RWPE2 (cell line): ENCODE measurements around the gene TMPRSS2.
"Not testable (repeated sequence)": the region's sequence is repeated elsewhere in the genome, so short reads cannot be mapped to it uniquely, and the experiment has no call there.

Experiments
- ATAC-seq: fragments of 200-7000 bp; cut with Tn5 transposase; 3 replicates; pipeline ENCODE4 v1.9.1; 2021; ENCODE audit warnings: low read depth
- DNase-seq: peaks from one replicate; pipeline ENCODE4 v3.0.0-alpha.2; 2020; ENCODE audit warnings: low spot score
- H3K27ac ChIP-seq: fragments of 450-650 bp; 2 replicates; pipeline ENCODE4 v1.5.1; 2017; ENCODE audit warnings: mild to moderate bottlenecking; ENCODE audit not compliant: poor library complexity, severe bottlenecking
- H3K27me3 ChIP-seq: fragments of 250-450 bp; sonication (Bioruptor Pico); 2 replicates; pipeline ENCODE4 v1.5.1; 2021; ENCODE audit warnings: mild to moderate bottlenecking, moderate library complexity; ENCODE audit not compliant: insufficient read depth, poor library complexity, severe bottlenecking
- H3K36me3 ChIP-seq: fragments of 250-450 bp; sonication (Bioruptor Pico); 2 replicates; pipeline ENCODE4 v1.5.1; 2020; ENCODE audit warnings: low read depth, mild to moderate bottlenecking, moderate library complexity
- H3K4me1 ChIP-seq: fragments of 250-450 bp; sonication (Bioruptor Pico); 2 replicates; pipeline ENCODE4 v1.5.1; 2021; ENCODE audit warnings: mild to moderate bottlenecking, moderate library complexity; ENCODE audit not compliant: insufficient read depth, poor library complexity, severe bottlenecking
- H3K4me3 ChIP-seq: fragments of 250-450 bp; sonication (Bioruptor Pico); 2 replicates; pipeline ENCODE4 v1.5.1; 2021; ENCODE audit warnings: mild to moderate bottlenecking, moderate library complexity; ENCODE audit not compliant: severe bottlenecking
- H3K9me3 ChIP-seq: fragments of 250-450 bp; sonication (Bioruptor Pico); 2 replicates; pipeline ENCODE4 v1.5.1; 2021; ENCODE audit warnings: mild to moderate bottlenecking, moderate library complexity; ENCODE audit not compliant: severe bottlenecking
- TF ChIP-seq, protein P1 (sequence below): fragments of 450-650 bp; IDR thresholded peaks from one replicate; pipeline ENCODE4 v1.5.1; 2017; ENCODE audit warnings: mild to moderate bottlenecking, moderate library complexity; ENCODE audit not compliant: poor library complexity, severe bottlenecking

TMPRSS2 gene

DNA sequence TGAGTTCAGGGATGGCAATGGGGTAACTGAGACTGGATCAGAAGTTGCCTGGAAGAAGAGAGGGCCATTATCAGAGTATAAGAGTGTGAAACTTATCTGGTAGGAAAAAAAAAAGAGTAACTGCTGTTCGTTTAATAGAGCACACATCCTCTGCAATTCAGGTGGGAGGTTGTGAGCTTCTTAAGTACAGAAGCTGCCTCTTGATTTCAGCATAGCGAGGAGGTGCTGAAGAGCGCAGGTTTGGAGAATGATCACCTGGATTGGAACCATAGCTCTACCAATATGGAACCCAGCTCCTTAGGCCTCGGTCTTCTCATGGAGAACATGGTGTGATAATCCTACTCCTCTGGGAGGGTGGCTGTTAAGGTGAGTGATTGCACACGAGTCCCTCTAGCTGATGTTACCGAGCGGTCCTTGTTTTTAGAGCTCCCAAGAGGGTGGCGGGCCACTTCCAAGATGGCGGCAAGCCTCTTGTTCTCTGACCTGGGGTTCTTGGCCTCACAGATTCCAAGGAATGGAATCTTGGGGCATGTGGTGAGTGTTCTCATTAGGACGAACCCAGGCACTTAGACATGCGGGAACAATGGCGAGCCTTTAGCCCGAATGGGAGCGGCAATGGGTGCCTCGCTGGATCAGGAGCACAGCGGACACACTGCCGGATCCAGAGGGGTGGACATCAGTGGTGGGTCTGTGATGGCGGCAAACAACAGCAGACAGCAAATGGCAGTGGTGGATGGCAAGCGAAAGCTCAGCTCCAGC lies 85.2 kb downstream of the TMPRSS2 start:
- ATAC-seq (no peak), DNase-seq (no peak)
- H3K4me1 ChIP-seq: peaks cover 9% of the 10 kb centered on the region

DNA sequence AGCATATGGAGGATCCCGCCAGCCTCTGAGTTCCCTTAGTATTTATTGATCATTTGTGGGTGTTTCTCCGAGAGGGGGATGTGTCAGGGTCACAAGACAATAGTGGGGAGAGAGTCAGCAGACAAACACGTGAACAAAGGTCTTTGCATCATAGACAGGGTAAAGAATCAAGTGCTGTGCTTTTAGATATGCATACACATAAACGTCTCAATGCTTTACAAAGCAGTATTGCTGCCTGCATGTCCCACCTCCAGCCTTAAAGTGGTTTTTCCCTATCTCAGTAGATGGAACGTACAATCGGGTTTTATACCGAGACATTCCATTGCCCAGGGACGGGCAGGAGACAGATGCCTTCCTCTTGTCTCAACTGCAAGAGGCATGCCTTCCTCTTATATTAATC lies 87.0 kb downstream of the TMPRSS2 start:
- Histone ChIP-seq H3K4me3 (peak overlapping the region; percentile 40), H3K27ac (peak overlapping the region; percentile 52)
- not testable (repeated sequence) for H3K36me3 ChIP-seq, DNase-seq, H3K27me3 ChIP-seq, H3K9me3 ChIP-seq, H3K4me1 ChIP-seq, ATAC-seq

More for the DNA sequence above, 85.2 kb downstream of the TMPRSS2 start:
- Histone ChIP-seq H3K9me3 (no peaks in the 10 kb centered on the region), H3K36me3 (no peaks in the 10 kb centered on the region), H3K27ac (no peak overlapping the region), H3K27me3 (no peaks in the 10 kb centered on the region), H3K4me3 (no peak overlapping the region)
- TF ChIP-seq, protein P1, sequence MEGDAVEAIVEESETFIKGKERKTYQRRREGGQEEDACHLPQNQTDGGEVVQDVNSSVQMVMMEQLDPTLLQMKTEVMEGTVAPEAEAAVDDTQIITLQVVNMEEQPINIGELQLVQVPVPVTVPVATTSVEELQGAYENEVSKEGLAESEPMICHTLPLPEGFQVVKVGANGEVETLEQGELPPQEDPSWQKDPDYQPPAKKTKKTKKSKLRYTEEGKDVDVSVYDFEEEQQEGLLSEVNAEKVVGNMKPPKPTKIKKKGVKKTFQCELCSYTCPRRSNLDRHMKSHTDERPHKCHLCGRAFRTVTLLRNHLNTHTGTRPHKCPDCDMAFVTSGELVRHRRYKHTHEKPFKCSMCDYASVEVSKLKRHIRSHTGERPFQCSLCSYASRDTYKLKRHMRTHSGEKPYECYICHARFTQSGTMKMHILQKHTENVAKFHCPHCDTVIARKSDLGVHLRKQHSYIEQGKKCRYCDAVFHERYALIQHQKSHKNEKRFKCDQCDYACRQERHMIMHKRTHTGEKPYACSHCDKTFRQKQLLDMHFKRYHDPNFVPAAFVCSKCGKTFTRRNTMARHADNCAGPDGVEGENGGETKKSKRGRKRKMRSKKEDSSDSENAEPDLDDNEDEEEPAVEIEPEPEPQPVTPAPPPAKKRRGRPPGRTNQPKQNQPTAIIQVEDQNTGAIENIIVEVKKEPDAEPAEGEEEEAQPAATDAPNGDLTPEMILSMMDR: no peak

DNA sequence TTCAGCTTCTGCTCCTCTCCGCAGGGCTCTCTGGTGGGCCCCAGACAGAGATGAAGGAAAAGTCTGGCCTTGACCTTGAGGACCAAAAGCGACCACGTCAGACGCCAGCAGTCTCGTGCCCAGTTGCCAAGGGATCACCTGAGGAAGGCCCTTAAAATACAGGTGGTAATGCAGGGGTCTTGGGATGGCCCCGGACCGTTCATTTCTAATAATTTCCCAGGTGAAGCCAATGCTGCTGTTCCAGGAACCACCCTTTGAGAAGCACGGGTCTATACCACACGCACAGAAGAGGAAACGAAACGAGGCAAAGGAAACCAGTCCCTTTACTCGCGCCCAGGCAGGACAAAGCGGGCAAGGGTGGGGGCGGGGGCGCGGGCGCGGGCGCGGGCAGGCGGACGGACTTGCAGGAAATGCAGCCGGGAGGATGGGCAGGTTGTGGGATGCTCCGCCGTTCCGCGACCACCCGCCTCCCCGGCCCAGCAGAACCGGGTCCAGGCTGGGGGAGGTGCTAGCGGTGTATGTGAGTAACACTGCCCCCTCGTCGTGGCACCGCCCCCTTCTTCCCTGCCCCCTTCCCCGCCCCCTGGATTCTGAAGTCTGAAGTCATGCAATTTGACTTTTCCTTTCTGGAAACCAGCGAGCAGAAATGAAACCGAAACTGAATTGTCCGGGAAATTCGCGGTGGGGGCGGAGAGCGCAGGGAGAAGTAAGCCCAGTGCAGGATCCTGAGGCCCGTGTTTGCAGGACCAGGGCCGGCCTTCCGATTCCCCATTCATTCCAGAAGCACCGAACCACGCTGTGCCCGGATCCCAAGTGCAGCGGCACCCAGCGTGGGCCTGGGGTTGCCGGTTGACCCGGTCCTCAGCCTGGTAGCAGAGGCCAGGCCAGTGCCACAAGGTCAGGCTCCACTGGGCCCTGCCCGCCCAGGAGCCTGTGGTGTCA lies 87.8 kb downstream of the TMPRSS2 start:
- Histone ChIP-seq H3K27ac (peak overlapping the region; percentile 52), H3K4me3 (peak overlapping the region; percentile 40), H3K27me3 (no peaks in the 10 kb centered on the region), H3K9me3 (no peaks in the 10 kb centered on the region), H3K36me3 (no peaks in the 10 kb centered on the region), H3K4me1 (peaks cover 9% of the 10 kb centered on the region)
- TF ChIP-seq, protein P1: no peak
- ATAC-seq: peak; percentile 82
- no peak for DNase-seq

DNA sequence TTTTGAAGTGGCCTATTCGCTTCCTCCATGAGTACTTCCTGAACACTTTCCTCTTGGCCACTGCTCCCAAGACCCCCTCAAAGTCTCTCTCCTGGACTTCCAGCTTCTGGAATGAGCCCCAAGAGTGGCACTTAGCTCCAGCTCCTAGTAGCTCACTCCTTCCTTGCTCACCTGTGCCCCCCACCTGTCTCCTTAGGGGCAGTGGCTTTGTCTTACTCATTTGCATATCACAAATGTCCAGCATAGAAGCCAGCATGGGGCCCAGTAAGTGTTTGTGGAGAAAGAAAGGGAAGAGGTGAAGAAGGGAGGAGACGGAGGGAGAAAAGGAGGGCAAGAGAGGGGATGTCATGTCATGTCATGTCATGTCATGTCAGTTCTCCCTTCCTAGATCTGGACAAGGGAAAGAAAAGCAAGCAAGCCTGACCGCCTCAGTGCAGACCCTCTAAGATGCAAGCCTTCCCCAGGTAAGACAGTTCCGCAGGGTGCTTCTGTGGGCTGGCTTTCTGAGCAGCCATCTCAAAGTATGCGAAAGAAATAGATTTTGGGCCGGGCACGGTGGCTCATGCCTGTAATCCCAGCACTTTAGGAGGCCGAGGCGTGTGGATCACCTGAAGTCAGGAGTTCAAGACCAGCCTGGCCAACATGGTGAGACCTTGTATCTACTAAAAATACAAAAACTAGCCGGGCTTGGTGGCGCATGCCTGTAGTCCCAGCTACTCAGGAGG lies 88.8 kb downstream of the TMPRSS2 start:
- TF ChIP-seq, protein P1: no peak
- H3K27me3 ChIP-seq: no peaks in the 10 kb centered on the region
- ATAC-seq (no peak), DNase-seq (no peak)
- no peaks in the 10 kb centered on the region for H3K9me3 ChIP-seq
- H3K27ac ChIP-seq: no peak overlapping the region
- peaks cover 9% of the 10 kb centered on the region for H3K4me1 ChIP-seq
- H3K4me3 ChIP-seq: no peak overlapping the region
- H3K36me3 ChIP-seq: no peaks in the 10 kb centered on the region

DNA sequence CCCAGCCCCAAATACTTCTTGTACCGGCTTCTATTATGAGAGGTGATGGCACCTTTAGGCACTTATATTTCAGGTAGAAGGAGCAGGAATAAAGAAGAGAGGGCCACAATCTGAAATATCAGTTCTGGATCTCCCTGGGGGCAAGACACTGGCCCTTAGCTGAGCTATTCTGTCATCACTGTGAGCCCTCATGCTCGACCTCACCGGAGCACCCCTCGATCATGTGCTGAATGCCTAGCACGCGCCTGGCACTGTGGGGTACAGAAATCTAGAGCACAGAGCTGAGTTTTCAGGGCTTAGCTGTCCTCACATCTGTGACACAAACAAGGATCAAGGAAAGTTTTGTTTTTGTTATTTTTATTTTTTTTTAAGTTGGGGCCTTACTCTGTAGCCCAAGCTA lies 89.6 kb downstream of the TMPRSS2 start:
- Histone ChIP-seq H3K4me3 (no peak overlapping the region), H3K36me3 (no peaks in the 10 kb centered on the region), H3K9me3 (no peaks in the 10 kb centered on the region), H3K4me1 (peaks cover 9% of the 10 kb centered on the region), H3K27ac (no peak overlapping the region), H3K27me3 (no peaks in the 10 kb centered on the region)
- DNase-seq: no peak
- TF ChIP-seq, protein P1: no peak
- ATAC-seq: no peak

DNA sequence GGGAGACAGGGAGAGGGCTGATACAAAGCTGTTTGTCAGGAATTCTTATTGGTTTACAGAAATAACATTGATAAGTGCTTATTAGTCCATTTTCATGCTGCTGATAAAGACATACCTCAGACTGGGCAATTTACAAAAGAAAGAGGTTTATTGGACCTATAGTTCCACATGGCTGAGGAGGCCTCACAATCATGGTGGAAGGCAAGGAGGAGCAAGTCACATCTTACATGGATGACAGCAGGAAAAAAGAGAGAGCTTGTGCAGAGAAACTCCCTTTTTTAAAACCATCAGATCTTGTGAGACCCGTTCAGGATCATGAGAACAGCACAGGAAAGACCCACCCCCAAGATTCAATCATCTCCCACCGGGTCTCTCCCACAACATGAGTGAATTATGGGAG lies 90.5 kb downstream of the TMPRSS2 start:
- not testable (repeated sequence) for H3K9me3 ChIP-seq, H3K36me3 ChIP-seq, DNase-seq, H3K4me1 ChIP-seq, H3K27ac ChIP-seq, H3K4me3 ChIP-seq, ATAC-seq, H3K27me3 ChIP-seq
